Measurements from ENCODE around the gene ANKFY1.

- TF ChIP-seq, protein P1, sequence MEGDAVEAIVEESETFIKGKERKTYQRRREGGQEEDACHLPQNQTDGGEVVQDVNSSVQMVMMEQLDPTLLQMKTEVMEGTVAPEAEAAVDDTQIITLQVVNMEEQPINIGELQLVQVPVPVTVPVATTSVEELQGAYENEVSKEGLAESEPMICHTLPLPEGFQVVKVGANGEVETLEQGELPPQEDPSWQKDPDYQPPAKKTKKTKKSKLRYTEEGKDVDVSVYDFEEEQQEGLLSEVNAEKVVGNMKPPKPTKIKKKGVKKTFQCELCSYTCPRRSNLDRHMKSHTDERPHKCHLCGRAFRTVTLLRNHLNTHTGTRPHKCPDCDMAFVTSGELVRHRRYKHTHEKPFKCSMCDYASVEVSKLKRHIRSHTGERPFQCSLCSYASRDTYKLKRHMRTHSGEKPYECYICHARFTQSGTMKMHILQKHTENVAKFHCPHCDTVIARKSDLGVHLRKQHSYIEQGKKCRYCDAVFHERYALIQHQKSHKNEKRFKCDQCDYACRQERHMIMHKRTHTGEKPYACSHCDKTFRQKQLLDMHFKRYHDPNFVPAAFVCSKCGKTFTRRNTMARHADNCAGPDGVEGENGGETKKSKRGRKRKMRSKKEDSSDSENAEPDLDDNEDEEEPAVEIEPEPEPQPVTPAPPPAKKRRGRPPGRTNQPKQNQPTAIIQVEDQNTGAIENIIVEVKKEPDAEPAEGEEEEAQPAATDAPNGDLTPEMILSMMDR (IDR thresholded peaks at IDR 0.05) = no peak
- TF ChIP-seq JUN (CRISPR knock-in tag; IDR thresholded peaks at IDR 0.05) (no peak), FOXK1 (CRISPR knock-in tag; IDR thresholded peaks at IDR 0.05) (no peak), USF2 (CRISPR knock-in tag; IDR thresholded peaks at IDR 0.05) (no peak), FOXJ3 (CRISPR knock-in tag; IDR thresholded peaks at IDR 0.05; ENCODE audit: borderline replicate concordance) (no peak)
Measured at GRCh38 chr17:4163951-4164350, 99.8 kb downstream of the ANKFY1 start.
